GM12892 (cell line): ENCODE data around the gene PPP1R26.
"Not testable (repeated sequence)": the region's sequence is repeated elsewhere in the genome, so short reads cannot be mapped to it uniquely, and the experiment has no call there.

ENCODE experiments used
- DNase-seq: peaks from one replicate; pipeline ENCODE4 v3.0.0; 2011; ENCODE audit not compliant: insufficient read length
- FAIRE-seq: peaks from 2 replicates; lab custom pipeline; 2011; peaks lifted over from hg19 to GRCh38; lab: Jason Lieb, UNC
- POLR2A ChIP-seq: IDR thresholded peaks from 2 replicates; pipeline ENCODE4 v1.6.1; 2011; ENCODE audit warnings: low read depth, low read length, control low read depth
- POLR2AphosphoS5 ChIP-seq: IDR thresholded peaks from 2 replicates; pipeline ENCODE4 v1.6.1; 2011; ENCODE audit warnings: low read depth, low read length, control low read depth
- TAF1 ChIP-seq: IDR thresholded peaks from 2 replicates; pipeline ENCODE4 v1.6.1; 2011; ENCODE audit warnings: low read depth, mild to moderate bottlenecking, control low read depth, low read length, borderline replicate concordance

Gene PPP1R26

GRCh38 chr9:135522931-135523330, 43.3 kb downstream of the PPP1R26 start:
- FAIRE-seq (no peak), DNase-seq (no peak)
- TF ChIP-seq POLR2AphosphoS5 (no peak), POLR2A (no peak), TAF1 (no peak)

- FAIRE-seq: no peak
- DNase-seq: no peak
- no peak for TF ChIP-seq POLR2AphosphoS5
- no peak for TF ChIP-seq POLR2A
- no peak for TF ChIP-seq TAF1
These were observed 44.0 kb downstream of the PPP1R26 start for GRCh38 chr9:135523521-135524129.

DNA sequence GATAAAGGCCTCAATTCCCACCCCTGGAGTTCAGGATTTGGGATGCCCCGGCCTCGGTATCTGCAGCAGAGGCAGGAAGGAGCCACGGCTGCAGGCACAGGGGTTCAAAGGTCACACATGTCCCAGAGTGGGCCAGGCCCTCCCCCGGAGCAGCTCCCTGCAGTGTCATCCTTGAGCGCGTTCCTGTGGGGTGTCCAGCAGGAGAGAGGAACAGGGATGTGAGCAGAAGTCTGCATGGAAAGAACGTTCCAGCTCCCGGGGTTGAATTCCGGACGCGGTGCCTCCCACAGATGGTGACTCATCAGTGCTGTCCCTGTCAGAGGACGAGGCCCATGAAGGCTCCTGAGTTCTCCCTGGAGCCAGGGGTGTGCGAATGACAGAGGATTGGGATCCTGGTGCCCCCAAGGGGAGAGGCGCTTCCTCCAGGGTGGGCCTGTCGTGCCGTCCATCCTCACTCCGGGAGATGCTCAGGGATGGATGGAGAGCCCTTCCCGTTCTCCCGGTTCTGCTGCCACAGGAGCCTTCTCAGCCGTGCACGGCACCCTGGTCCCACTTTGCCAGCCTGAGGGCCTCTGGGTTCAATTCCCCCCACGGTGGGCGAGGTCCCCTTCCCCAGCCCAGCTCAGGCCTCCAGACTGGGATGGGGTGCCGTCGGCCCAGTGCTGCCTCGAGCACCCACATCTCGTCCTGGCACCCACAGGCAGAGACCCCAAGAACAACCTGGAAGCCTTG, 44.7 kb downstream of the PPP1R26 start:
- no peak for DNase-seq
- TF ChIP-seq TAF1: no peak
- no peak for TF ChIP-seq POLR2A
- no peak for TF ChIP-seq POLR2AphosphoS5
- no peak for FAIRE-seq

DNA sequence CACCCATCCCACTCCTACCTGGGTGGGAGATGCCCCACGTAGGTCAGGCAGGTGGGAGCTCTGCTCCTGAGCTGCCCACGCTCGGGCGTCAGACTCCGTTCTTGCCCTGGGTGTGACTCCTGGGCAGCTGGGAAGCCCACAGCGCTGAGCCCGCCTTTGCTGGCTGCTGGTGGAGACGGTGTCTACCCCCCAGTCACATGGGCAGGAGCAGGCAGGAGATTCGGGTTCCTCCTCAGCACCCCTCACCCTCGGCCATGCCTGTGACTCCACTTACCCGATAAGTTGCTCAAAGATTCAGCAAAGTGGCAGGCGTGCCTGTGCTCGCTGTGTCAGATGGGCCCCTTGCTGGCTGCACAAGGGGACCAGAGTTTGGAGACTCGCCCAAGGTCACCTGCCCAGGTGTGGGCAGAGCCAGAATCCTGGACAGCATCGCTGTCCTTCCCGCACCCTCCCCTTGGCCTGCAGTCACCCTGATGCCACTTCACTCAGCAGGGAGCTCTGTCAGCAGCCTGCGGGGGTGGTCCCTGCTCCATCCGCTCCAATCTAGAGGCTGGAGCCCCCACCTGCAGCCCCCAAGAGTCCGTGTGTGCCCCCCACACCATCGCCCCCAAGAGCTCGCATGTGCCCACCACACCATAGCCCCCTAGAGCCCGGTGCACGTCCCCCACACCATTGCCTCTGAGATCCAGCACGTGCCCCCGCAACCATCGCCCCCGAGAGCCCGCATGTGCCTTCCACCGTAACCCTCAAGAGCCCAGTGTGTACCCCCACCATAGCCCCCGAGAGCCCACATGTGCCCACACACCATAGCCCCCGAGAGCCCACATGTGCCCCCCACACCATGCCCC, 45.9 kb downstream of the PPP1R26 start:
- DNase-seq (no peak), FAIRE-seq (no peak)
- TF ChIP-seq POLR2AphosphoS5: no peak
- no peak for TF ChIP-seq TAF1
- TF ChIP-seq POLR2A: no peak

GRCh38 chr9:135526089-135526729, 46.6 kb downstream of the PPP1R26 start:
- FAIRE-seq (no peak), DNase-seq (no peak)
- TF ChIP-seq POLR2A: no peak
- TF ChIP-seq POLR2AphosphoS5: no peak
- no peak for TF ChIP-seq TAF1

GRCh38 chr9:135526730-135527571, 47.4 kb downstream of the PPP1R26 start:
- TF ChIP-seq POLR2A (no peak), POLR2AphosphoS5 (no peak), TAF1 (no peak)
- FAIRE-seq: no peak
- DNase-seq: no peak

DNA sequence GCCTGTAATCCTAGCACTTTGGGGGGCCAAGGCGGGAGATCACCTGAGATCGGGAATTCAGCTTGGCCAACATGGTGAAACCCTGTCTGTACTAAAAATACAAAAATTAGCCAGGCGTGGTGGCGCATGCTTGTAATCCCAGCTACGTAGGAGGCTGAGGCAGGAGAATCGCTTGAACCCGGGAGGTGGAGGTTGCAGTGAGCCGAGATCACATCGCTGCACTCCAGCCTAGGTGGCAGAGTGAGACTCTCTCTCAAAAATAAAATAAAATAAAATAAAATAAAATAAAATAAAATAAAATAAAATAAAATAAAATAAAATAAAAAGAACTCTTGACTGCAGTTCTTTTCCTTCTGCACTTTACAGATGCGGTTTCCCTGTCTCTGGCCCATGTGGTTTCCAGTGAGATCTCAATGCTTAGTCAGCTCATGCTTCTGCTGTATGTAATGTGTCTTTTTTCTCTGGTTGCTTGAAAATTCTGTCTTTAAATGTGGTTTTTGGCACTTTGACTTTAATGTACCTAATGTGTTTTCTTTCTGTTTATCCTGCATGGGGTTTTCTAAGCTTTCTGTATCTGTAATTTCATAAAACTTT, 49.4 kb downstream of the PPP1R26 start:
- DNase-seq, FAIRE-seq: not testable (repeated sequence)

GRCh38 chr9:135530146-135530545, 50.6 kb downstream of the PPP1R26 start:
- DNase-seq: no peak
- TF ChIP-seq POLR2AphosphoS5 (no peak), POLR2A (no peak), TAF1 (no peak)
- FAIRE-seq: no peak

DNA sequence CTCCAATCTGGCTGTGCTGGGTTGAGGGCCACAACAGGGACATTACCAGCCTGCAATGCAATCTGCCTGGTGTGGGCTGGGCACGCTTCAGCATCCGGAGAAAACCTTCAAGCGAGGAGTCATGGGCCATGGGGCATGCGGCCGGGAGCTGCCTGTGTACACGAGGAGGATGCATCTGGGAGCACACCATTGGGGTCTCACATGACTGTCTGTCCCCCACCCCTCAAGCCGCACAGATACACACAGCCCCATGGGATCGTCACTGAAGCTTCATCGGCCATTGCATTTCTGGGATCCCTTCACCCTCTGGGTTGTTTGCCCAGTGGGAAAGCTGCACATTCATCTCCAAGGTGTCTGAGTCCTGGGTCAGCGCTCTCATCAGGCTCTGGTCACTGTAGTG, 51.5 kb downstream of the PPP1R26 start:
- no peak for TF ChIP-seq POLR2AphosphoS5
- no peak for TF ChIP-seq POLR2A
- no peak for TF ChIP-seq TAF1
- DNase-seq: no peak
- FAIRE-seq: no peak

- no peak for DNase-seq
- no peak for TF ChIP-seq POLR2A
- TF ChIP-seq POLR2AphosphoS5: no peak
- no peak for TF ChIP-seq TAF1
- FAIRE-seq: no peak
These were observed 53.5 kb downstream of the PPP1R26 start for GRCh38 chr9:135533113-135533512.
